ENCODE results near the gene MIEF2. TPM values are rescaled to one million over a fixed set of nuclear protein-coding genes. Genes with fewer than 3 reads are reported as not detected.

MIEF2 gene
- total and polyA plus RNA-seq, 12 donors, result 18.9 to 43.4 (median 31.4) TPM

GRCh38 chr17:18270046-18270931 lies 9.8 kb downstream of the MIEF2 start:
- Histone ChIP-seq H3K27me3 (no peaks in the 10 kb centered on the region), H3K4me3 (no peak overlapping the region), H3K9me3 (no peaks in the 10 kb centered on the region), H3K4me1 (peaks cover 0 to 5% (median 0%) of the 10 kb centered on the region in 9 donors), H3K36me3 (peaks cover 0 to 50% (median 21%) of the 10 kb centered on the region in 9 donors), H3K27ac (no peak overlapping the region)
- DNase-seq (no peak), ATAC-seq (peak in 2 of 8 donors; percentile 4 to 5)
- TF ChIP-seq CTCF (IDR thresholded peaks at IDR 0.05), result no peak
- WGBS, 2 donors, result 77 to 82% methylated on average over 14 of the region's 14 CpGs
- intact Hi-C loops (cut with DNase I), result no loop called here

GRCh38 chr17:18277076-18277475 lies 16.6 kb downstream of the MIEF2 start:
- no peak for TF ChIP-seq CTCF (IDR thresholded peaks at IDR 0.05)
- WGBS, 2 donors, result 95 to 100% methylated on average over 1 of the region's 1 CpG
- H3K36me3 ChIP-seq, result peaks cover 0 to 97% (median 59%) of the 10 kb centered on the region in 9 donors
- H3K9me3 ChIP-seq, result no peaks in the 10 kb centered on the region
- no peak overlapping the region for H3K4me3 ChIP-seq
- no peaks in the 10 kb centered on the region for H3K27me3 ChIP-seq
- no peak overlapping the region for H3K27ac ChIP-seq
- intact Hi-C loops (cut with DNase I), result no loop called here
- no peak for ATAC-seq
- H3K4me1 ChIP-seq, result peaks cover 0 to 11% (median 0%) of the 10 kb centered on the region in 9 donors
- no peak for DNase-seq

- H3K27me3 ChIP-seq, result no peaks in the 10 kb centered on the region
- no peak overlapping the region for H3K27ac ChIP-seq
- H3K9me3 ChIP-seq, result no peaks in the 10 kb centered on the region
- H3K4me1 ChIP-seq, result peaks cover 0 to 11% (median 0%) of the 10 kb centered on the region in 9 donors
- DNase-seq, result no peak
- no peak overlapping the region for H3K4me3 ChIP-seq
- H3K36me3 ChIP-seq, result peaks cover 0 to 98% (median 70%) of the 10 kb centered on the region in 9 donors
- intact Hi-C loops (cut with DNase I), result no loop called here
- WGBS, 2 donors, result 80 to 89% methylated on average over 3 of the region's 3 CpGs
- no peak for TF ChIP-seq CTCF (IDR thresholded peaks at IDR 0.05)
- ATAC-seq, result no peak
Measured at GRCh38 chr17:18278867-18279266, 18.4 kb downstream of the MIEF2 start.

DNA sequence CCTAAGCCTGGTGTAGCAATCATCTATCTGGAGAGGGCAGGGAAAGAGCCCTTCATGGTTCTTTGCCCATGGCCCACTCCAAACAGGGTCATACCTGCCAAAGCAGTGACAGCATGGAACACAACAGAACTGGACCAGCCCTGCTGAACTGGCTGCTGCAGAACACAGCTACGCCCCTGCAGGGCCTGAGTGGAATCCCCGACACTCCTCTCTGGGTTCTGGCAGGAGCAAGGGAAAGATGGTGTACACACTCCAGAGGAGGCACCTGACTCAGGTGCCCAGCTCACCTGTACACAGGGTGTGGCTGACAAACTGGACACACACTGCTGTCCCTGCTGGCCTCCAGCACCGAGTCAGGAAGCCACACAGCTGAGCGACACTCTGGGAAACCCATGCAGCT lies 19.8 kb downstream of the MIEF2 start:
- Histone ChIP-seq H3K27ac (no peak overlapping the region), H3K4me1 (peaks cover 0 to 11% (median 0%) of the 10 kb centered on the region in 9 donors), H3K4me3 (no peak overlapping the region), H3K9me3 (no peaks in the 10 kb centered on the region), H3K36me3 (peaks cover 5 to 100% (median 65%) of the 10 kb centered on the region in 9 donors), H3K27me3 (no peaks in the 10 kb centered on the region)
- 64 to 92% methylated on average over 4 of the region's 4 CpGs for WGBS, 2 donors
- intact Hi-C loops (cut with DNase I), result no loop called here
- TF ChIP-seq CTCF (IDR thresholded peaks at IDR 0.05), result no peak
- ATAC-seq, result no peak
- no peak for DNase-seq

Data from heart right ventricle (tissue), 16 donors.